Measurements from ENCODE around the gene FYTTD1. TPM values are rescaled to one million over a fixed set of nuclear protein-coding genes. Genes with fewer than 3 reads are reported as not detected.

FYTTD1 gene
- total RNA-seq, 1 experiment from 2014 or later, result 30.1 TPM

GRCh38 chr3:197736491-197737318 is 13.0 kb upstream of the FYTTD1 start, which contains the start of gene RUBCN:
TSS of gene RUBCN (minus strand) at chr3:197736904. CDS start at chr3:197736719, 185 bp downstream.
- DNase-seq (ENCODE audit: extremely low read depth, low read depth), result peak; percentile 84

DNA sequence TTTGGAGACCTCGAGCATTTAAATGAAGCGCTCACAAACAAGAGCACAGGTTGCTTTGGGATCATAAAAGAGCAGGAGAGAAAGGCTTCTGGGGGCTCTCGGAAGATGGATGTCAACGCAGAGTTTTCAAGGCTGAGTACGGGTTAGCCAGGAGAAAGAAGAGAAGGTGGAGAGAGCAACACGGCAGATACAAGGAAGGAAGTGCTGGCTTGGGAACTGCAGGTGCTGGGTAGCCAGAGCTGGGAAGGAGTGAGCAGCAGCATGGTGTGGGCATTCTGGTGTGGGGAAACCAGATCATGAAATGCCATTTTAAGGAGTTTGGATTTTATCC is 12.4 kb upstream of the FYTTD1 start:
- no peak for DNase-seq (ENCODE audit: extremely low read depth, low read depth)

GRCh38 chr3:197737749-197738462 is 11.8 kb upstream of the FYTTD1 start:
- DNase-seq (ENCODE audit: extremely low read depth, low read depth), result no peak

- DNase-seq (ENCODE audit: extremely low read depth, low read depth), result no peak
Observed at GRCh38 chr3:197742787-197743186, 6.9 kb upstream of the FYTTD1 start.

- no peak for DNase-seq (ENCODE audit: extremely low read depth, low read depth)
Observed at GRCh38 chr3:197746209-197746608, 3.5 kb upstream of the FYTTD1 start.

- DNase-seq (ENCODE audit: extremely low read depth, low read depth), result no peak
Observed at GRCh38 chr3:197746801-197747237, 2.9 kb upstream of the FYTTD1 start.

DNA sequence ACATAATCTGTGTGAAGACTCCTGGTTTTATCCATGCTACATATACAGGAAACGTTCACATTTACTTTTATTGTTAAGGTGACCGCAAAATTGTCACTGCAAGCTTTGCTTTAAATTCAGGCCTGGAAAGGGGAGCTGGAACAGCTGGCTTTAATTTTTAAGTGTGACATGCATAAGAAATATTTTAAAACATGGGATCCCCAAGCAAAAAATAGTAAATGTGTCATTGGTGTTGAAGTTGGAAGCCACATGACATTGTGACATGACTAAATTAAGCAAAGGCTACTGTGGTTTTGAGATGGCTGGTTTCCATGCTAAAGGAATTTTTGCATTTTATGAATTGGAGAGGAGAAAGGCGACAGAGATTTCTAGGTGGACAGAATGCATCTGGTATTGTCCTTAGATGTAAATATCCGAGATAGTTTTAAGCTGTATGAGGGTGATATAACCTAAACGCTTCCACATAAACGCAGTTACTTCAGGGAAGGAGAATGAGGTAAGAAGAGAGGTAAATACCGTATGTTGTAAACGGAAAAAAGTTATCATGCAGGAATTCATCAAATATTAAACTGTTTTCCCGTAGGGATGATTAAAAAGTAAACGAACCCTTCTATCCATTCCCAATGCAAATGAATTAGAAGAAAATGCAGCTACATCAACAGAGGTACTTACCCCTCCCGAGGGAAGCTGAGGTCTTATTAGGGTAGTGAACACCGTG is 927 bp upstream of the FYTTD1 start:
- DNase-seq (ENCODE audit: extremely low read depth, low read depth), result no peak

DNA sequence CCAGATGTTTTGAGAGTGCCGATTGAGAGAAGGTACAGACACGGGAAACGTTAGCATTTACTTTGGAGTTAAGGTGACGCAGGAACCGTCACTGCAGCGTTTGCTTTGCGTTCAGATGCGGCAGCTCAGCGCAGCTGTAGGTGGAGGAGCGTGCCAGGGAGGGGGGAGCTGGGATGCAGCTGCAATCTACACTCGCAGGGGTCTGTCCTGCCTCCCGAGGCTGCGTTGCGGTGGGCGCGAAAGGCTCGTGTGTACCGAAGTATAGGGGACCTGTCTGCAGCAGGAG is 425 bp upstream of the FYTTD1 start:
- DNase-seq (ENCODE audit: extremely low read depth, low read depth), result no peak

DNA sequence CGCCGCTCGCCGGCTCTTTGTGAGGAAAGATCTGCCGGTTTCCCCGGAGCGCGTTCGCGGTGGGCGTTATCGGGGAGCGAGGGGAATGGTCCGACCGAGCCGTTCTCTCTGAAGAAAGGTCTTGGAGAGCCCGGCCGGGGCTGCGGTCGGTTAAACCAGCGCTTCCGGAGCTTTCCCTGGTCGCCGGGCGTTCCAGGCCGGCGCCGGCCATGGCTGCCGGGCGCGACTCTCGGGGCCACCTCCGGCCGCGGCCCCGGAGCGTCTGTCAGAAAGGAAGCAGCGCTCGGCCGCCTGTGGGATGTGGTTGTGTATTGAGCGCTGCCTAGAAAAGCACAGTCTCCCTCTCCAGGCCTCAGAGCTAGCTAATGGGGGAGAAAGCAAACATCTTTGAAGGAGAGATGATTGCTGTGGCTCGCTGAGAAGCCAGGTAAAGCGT is 731 bp downstream of the FYTTD1 start:
- DNase-seq (ENCODE audit: extremely low read depth, low read depth), result no peak

DNA sequence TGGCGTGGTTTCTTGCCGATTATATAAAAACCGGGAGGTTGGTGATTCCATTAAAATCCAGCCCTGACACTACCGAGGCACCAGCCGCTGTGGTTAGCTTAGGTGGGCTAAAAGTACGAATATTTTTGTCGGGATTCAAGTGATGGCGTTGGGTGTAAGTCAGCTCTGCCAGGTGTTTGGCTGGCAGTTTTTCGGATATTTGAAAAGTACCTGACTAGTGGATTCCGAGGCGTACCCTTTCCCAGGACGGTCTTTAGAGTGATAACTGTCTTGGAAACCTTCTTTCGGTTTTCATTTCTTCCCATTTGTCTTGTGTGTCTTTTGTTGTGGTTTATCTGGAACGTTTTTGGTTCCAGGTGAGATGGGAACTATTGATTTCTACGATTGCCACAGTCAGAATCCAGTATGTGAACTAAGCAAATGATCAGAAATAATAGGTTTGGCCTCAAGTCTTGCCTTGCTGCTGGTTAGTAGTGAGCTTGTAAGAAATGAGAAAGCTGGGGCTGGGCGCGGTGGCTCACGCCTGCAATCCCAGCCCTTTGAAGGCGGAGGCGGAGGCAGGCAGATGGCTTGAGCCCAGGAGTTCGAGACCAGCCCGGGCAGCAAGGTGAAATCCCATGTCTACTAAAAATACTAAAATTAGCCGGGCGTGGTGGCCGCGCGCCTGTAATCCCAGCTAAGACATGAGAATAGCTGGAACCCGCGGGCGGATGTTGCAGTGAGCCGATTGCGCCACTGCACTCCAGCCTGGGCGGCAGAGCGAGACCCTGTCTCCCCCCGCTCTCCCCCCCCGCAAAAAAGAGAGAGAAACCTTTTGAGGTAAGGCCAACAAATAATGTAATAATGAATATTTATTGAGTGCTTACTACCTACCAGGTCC is 1.4 kb downstream of the FYTTD1 start:
- no peak for DNase-seq (ENCODE audit: extremely low read depth, low read depth)

GRCh38 chr3:197752107-197752506 is 2.4 kb downstream of the FYTTD1 start:
- no peak for DNase-seq (ENCODE audit: extremely low read depth, low read depth)

- no peak for DNase-seq (ENCODE audit: extremely low read depth, low read depth)
Observed at GRCh38 chr3:197753263-197753662, 3.6 kb downstream of the FYTTD1 start.

GRCh38 chr3:197756704-197757103 is 7.0 kb downstream of the FYTTD1 start:
- no peak for DNase-seq (ENCODE audit: extremely low read depth, low read depth)

DNA sequence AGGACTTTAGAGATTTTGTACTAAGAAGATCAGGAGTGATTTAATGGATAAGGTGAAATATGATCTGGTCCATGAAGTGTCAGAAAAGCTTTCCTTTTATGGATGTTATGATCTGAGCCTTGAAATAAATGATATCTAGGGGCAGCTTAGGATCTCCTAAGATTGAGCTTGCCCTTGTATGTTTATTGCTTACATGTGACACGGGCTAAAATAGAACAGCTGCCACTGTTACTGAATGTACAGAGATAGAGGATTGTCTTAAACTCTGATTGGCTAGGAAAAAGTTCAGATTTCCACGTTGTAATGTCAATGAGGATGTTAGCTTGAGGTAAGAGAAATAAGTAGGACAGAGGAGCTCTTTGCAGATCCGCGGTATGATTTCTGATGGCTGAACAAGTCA is 8.8 kb downstream of the FYTTD1 start:
- no peak for DNase-seq (ENCODE audit: extremely low read depth, low read depth)

DNA sequence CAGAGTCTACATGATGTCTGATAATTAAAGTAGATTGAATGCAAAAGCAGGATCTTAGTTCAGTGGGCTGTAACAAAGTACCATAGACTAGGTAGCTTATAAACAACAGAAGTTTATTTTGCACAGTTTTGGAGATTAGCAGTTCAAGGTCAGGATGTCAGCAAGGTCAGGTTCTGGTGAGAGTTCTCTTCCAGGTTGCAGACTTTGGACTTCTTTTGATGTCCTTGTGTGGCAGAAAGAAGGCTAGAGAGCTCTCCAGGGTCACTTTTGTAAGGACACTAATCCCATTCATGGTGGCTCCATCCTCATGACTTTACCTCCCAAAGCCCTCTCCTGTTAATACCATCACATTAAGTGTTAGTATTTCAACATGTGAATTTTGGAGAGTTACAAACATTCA is 12.1 kb downstream of the FYTTD1 start:
- no peak for DNase-seq (ENCODE audit: extremely low read depth, low read depth)

- no peak for DNase-seq (ENCODE audit: extremely low read depth, low read depth)
Observed at GRCh38 chr3:197775317-197775716, 25.6 kb downstream of the FYTTD1 start.

DNA sequence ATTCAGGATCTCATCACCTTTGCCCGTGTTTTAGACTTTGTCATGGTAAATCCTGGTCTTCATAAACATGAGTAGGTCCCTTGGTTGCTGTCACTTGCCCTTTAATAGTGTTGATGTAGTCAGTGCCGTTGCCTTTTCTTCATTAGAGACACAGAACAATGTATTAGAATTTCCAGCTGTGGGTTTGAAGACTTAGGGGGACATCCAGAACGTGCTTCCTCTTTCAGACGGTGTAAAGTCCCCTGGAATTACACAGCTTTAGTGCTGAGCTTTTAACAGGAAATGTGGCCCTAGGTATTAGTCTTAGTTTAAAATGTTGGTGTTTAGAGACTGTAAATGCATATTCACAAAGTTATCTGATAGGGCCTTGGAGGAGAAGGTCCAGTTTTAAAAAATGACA is 32.5 kb downstream of the FYTTD1 start:
- DNase-seq (ENCODE audit: extremely low read depth, low read depth), result no peak

GRCh38 chr3:197784019-197784585 is 34.4 kb downstream of the FYTTD1 start:
- no peak for DNase-seq (ENCODE audit: extremely low read depth, low read depth)

GRCh38 chr3:197787412-197787811 is 37.7 kb downstream of the FYTTD1 start:
- no peak for DNase-seq (ENCODE audit: extremely low read depth, low read depth)

- DNase-seq (ENCODE audit: extremely low read depth, low read depth), result no peak
Observed at GRCh38 chr3:197789309-197789708, 39.6 kb downstream of the FYTTD1 start.

All from NCI-H460 (cell line).